ENCODE data around the gene ELOVL4. TPM values are rescaled to one million over a fixed set of nuclear protein-coding genes. Genes with fewer than 3 reads are reported as not detected.

ELOVL4 gene
- total and polyA plus RNA-seq, 2 of the 13 experiments (the other 11 are each of a cell fraction or from before 2014, with no cell fraction given), result 0.04 TPM; not detected in 1

DNA sequence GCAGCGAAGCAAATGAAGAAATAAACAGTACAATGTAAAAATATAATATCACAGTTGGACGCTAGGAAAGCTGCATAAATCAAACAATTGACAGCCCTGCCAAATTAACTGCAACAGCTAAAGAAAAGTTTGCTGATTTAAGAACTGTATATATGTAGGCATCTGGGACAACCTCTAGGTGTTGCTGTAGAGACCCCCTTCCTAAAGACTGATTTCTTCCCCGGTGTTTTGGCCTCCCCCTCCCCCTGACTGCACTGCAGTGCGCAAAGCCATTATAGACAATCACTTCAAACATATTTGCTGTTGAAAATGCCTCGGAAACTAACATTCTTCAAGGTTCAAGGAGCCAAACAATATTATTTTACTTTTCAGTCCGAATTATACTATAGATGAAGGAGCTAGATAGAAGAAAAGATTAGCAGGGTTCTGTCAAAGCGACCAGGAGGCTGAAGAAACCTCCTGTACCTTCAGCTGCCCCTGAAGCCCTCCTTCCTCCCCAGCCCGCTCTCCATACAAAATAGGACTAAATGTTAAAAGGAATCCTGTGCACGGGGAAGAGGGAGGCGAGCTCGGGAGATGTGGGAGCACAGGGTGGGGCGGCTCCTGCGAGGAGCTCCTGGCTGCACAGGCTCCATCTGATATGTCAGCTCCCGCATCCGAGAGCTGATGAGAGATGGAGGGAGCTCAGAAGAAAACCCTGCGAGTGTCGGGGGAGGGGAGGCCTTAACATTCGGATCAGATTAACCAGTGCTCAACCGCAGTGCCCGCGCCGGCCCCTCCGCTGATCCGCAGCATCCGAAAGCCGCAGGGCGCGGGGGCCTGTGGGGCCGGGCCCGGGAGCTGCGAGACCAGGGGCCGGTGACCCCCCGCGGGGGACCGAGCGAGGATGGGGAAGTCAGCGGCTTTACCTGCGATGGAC, 822 bp downstream of the ELOVL4 start:
- no TSS peak for BruUV-seq (replicated peaks)
- DNase-seq (ENCODE audit: low spot score), result peak; percentile 25
- Histone ChIP-seq H3K4me1 (ENCODE audit: insufficient read depth, low read length) (peaks cover 8% of the 10 kb centered on the region; the same call in 1 of the 2 replicates), H3K79me2 (ENCODE audit: insufficient read depth, low read length) (no peaks in the 10 kb centered on the region), H4K20me1 (ENCODE audit: insufficient read depth, low read length) (no peaks in the 10 kb centered on the region), H3K27ac (ENCODE audit: extremely low read length, insufficient read depth, low read length) (no peak overlapping the region), H3K36me3 (replicated peaks in 1 of 2; ENCODE audit: control insufficient read depth in 1 of 2, insufficient read depth in 2 of 2, low read length in 2 of 2) (no peaks in the 10 kb centered on the region), H3K9me3 (ENCODE audit: low read length) (no peaks in the 10 kb centered on the region), H3K4me2 (ENCODE audit: low read depth, low read length) (peak overlapping the region; percentile 87), H3K9ac (ENCODE audit: insufficient read depth, low read depth, low read length) (no peak overlapping the region), H2AFZ (ENCODE audit: low read length) (no peak overlapping the region), H3K27me3 (ENCODE audit: control insufficient read depth in 1 of 2, insufficient read depth in 2 of 2, low read length in 2 of 2) (peaks cover 5 to 31% of the 10 kb centered on the region in 2 experiments; a peak in 3 of 5 replicates), H3K4me3 (replicated peaks in 1 of 3; ENCODE audit: insufficient read depth in 1 of 3, low read depth in 2 of 3, low read length in 3 of 3) (peak overlapping the region; percentile 59 to 74 (median 72))
- 8% methylated on average over 11 of the region's 38 CpGs for WGBS (ENCODE audit: low lambda C conversion rate)
- ChIA-PET CTCF (ENCODE audit: low intra/inter-chr PET ratio, low total read pairs) (interaction anchor here (1.1 kb wide), 1 partner anchor 148 kb away, joined by 6 read pairs; no protein-coding TSS in a partner anchor), POLR2A (no interaction called here)
- ATAC-seq, result peak; percentile 80
- FAIRE-seq, result peak; percentile 30
- in situ Hi-C loops (cut with HindIII; ENCODE audit: extremely low pct_ligation_motif_present, low pct_unique_long_range_greater_than_20kb) (loop anchor here (5.0 kb wide), 1 partner anchor 151 kb away; no protein-coding TSS in a partner anchor), intact Hi-C loops (cut with micrococcal nuclease; ENCODE audit: unreplicated experiment) (no loop called here)
- TF ChIP-seq SNRNP70 (IDR thresholded peaks at IDR 0.05; ENCODE audit: low read depth, low read length), result no peak
- TF ChIP-seq, protein P1, sequence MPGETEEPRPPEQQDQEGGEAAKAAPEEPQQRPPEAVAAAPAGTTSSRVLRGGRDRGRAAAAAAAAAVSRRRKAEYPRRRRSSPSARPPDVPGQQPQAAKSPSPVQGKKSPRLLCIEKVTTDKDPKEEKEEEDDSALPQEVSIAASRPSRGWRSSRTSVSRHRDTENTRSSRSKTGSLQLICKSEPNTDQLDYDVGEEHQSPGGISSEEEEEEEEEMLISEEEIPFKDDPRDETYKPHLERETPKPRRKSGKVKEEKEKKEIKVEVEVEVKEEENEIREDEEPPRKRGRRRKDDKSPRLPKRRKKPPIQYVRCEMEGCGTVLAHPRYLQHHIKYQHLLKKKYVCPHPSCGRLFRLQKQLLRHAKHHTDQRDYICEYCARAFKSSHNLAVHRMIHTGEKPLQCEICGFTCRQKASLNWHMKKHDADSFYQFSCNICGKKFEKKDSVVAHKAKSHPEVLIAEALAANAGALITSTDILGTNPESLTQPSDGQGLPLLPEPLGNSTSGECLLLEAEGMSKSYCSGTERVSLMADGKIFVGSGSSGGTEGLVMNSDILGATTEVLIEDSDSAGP (CRISPR knock-in tag; IDR thresholded peaks at IDR 0.05; ENCODE audit: borderline replicate concordance), result peak; percentile 20; the same call in 1 of the 2 replicates
- TF ChIP-seq ZNF678 (CRISPR knock-in tag; IDR thresholded peaks at IDR 0.05), result 0 out of 2 replicates have a peak, but pooled peaks have one; percentile 51
- TF ChIP-seq, protein P2, sequence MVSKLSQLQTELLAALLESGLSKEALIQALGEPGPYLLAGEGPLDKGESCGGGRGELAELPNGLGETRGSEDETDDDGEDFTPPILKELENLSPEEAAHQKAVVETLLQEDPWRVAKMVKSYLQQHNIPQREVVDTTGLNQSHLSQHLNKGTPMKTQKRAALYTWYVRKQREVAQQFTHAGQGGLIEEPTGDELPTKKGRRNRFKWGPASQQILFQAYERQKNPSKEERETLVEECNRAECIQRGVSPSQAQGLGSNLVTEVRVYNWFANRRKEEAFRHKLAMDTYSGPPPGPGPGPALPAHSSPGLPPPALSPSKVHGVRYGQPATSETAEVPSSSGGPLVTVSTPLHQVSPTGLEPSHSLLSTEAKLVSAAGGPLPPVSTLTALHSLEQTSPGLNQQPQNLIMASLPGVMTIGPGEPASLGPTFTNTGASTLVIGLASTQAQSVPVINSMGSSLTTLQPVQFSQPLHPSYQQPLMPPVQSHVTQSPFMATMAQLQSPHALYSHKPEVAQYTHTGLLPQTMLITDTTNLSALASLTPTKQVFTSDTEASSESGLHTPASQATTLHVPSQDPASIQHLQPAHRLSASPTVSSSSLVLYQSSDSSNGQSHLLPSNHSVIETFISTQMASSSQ (IDR thresholded peaks at IDR 0.05; ENCODE audit: low read depth), result no peak
- TF ChIP-seq, protein P2 (CRISPR knock-in tag; IDR thresholded peaks at IDR 0.05; ENCODE audit: borderline replicate concordance), result 0 out of 2 replicates have a peak, but pooled peaks have one; percentile 20
- no peak for TF ChIP-seq GABPB1 (CRISPR knock-in tag; IDR thresholded peaks at IDR 0.05)
- TF ChIP-seq CTCF (CRISPR knock-in tag; IDR thresholded peaks at IDR 0.05), result peak; percentile 32
- TF ChIP-seq ZBTB7B (CRISPR knock-in tag; IDR thresholded peaks at IDR 0.05), result no peak
- no peak for TF ChIP-seq ZNF557 (CRISPR knock-in tag; IDR thresholded peaks at IDR 0.05)
- TF ChIP-seq NR2F2 (IDR thresholded peaks at IDR 0.05; ENCODE audit: borderline replicate concordance, low read depth), result no peak
- TF ChIP-seq HNF4A (CRISPR knock-in tag; IDR thresholded peaks at IDR 0.05), result no peak
- TF ChIP-seq, protein P3, sequence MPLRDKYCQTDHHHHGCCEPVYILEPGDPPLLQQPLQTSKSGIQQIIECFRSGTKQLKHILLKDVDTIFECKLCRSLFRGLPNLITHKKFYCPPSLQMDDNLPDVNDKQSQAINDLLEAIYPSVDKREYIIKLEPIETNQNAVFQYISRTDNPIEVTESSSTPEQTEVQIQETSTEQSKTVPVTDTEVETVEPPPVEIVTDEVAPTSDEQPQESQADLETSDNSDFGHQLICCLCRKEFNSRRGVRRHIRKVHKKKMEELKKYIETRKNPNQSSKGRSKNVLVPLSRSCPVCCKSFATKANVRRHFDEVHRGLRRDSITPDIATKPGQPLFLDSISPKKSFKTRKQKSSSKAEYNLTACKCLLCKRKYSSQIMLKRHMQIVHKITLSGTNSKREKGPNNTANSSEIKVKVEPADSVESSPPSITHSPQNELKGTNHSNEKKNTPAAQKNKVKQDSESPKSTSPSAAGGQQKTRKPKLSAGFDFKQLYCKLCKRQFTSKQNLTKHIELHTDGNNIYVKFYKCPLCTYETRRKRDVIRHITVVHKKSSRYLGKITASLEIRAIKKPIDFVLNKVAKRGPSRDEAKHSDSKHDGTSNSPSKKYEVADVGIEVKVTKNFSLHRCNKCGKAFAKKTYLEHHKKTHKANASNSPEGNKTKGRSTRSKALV (CRISPR knock-in tag; IDR thresholded peaks at IDR 0.05), result peak; percentile 4; the same call in 1 of the 2 replicates
- TF ChIP-seq ZNF782 (CRISPR knock-in tag; IDR thresholded peaks at IDR 0.05; ENCODE audit: borderline replicate concordance), result 0 out of 2 replicates have a peak, but pooled peaks have one; percentile 23
